NCI-H526 (cell line): Measurements from ENCODE around the gene ATCAY.
"Not testable (repeated sequence)": the region's sequence is repeated elsewhere in the genome, so short reads cannot be mapped to it uniquely, and the experiment has no call there.

ENCODE experiments used
- DNase-seq, 2 experiments: peaks; one replicate each; lab custom pipeline; 2025; lab: John Stamatoyannopoulos, UW

Gene ATCAY

GRCh38 chr19:3857449-3858003 lies 23.0 kb upstream of the ATCAY start:
- peak; percentile 32 to 49 for DNase-seq

GRCh38 chr19:3860499-3860898 lies 20.0 kb upstream of the ATCAY start:
- DNase-seq = no peak

GRCh38 chr19:3862826-3863500 lies 17.5 kb upstream of the ATCAY start:
- DNase-seq = no peak

GRCh38 chr19:3863648-3864047 lies 16.8 kb upstream of the ATCAY start:
- DNase-seq = no peak

- no peak for DNase-seq
Measured at GRCh38 chr19:3866910-3867638, 13.4 kb upstream of the ATCAY start.

GRCh38 chr19:3867971-3868769 lies 12.3 kb upstream of the ATCAY start:
- DNase-seq = no peak

GRCh38 chr19:3868770-3869456 lies 11.6 kb upstream of the ATCAY start, which contains the start of gene ZFR2:
Gene ZFR2 (minus strand): TSS chr19:3869038. CDS start chr19:3869017, 21 bp downstream.
- DNase-seq = peak; percentile 59 to 67

GRCh38 chr19:3873151-3873550 lies 7.3 kb upstream of the ATCAY start:
- DNase-seq = no peak

GRCh38 chr19:3874695-3875094 lies 5.8 kb upstream of the ATCAY start:
- not testable (repeated sequence) for DNase-seq

- peak in 1 of 2 experiments; percentile 11 for DNase-seq
Measured at GRCh38 chr19:3879656-3880055, 829 bp upstream of the ATCAY start.

GRCh38 chr19:3881272-3882040 lies 971 bp downstream of the ATCAY start:
- peak in 1 of 2 experiments; percentile 34 for DNase-seq

- no peak for DNase-seq
Measured at GRCh38 chr19:3882041-3882384, 1.5 kb downstream of the ATCAY start.

- DNase-seq = no peak
Measured at GRCh38 chr19:3890591-3890990, 10.1 kb downstream of the ATCAY start.

- DNase-seq = no peak
Measured at GRCh38 chr19:3893509-3894179, 13.2 kb downstream of the ATCAY start.

GRCh38 chr19:3894959-3895358 lies 14.5 kb downstream of the ATCAY start:
- not testable (repeated sequence) for DNase-seq

- DNase-seq = no peak
Measured at GRCh38 chr19:3895788-3896187, 15.3 kb downstream of the ATCAY start.

- no peak for DNase-seq
Measured at GRCh38 chr19:3897936-3898335, 17.5 kb downstream of the ATCAY start.

- no peak for DNase-seq
Measured at GRCh38 chr19:3898426-3898825, 17.9 kb downstream of the ATCAY start.

- no peak for DNase-seq
Measured at GRCh38 chr19:3899531-3900294, 19.2 kb downstream of the ATCAY start.
